Measurements from ENCODE around the gene TAS2R7.

- no peak for TF ChIP-seq FOXK2 (IDR thresholded peaks at IDR 0.05)
- TF ChIP-seq NFRKB (IDR thresholded peaks at IDR 0.05), result no peak
- no peak for TF ChIP-seq TARDBP (IDR thresholded peaks at IDR 0.05)
- no peak for TF ChIP-seq HDGF (IDR thresholded peaks at IDR 0.05; ENCODE audit: borderline replicate concordance)
- no peak for TF ChIP-seq ARNT (IDR thresholded peaks at IDR 0.05)
- no peak for TF ChIP-seq SP1 (IDR thresholded peaks at IDR 0.05)
- TF ChIP-seq CTBP1 (IDR thresholded peaks at IDR 0.05; ENCODE audit: borderline replicate concordance), result no peak
Measured at GRCh38 chr12:10851243-10851858, 48.9 kb upstream of the TAS2R7 start.
